Measurements from ENCODE around the gene GDF7.

GDF7 gene

DNA sequence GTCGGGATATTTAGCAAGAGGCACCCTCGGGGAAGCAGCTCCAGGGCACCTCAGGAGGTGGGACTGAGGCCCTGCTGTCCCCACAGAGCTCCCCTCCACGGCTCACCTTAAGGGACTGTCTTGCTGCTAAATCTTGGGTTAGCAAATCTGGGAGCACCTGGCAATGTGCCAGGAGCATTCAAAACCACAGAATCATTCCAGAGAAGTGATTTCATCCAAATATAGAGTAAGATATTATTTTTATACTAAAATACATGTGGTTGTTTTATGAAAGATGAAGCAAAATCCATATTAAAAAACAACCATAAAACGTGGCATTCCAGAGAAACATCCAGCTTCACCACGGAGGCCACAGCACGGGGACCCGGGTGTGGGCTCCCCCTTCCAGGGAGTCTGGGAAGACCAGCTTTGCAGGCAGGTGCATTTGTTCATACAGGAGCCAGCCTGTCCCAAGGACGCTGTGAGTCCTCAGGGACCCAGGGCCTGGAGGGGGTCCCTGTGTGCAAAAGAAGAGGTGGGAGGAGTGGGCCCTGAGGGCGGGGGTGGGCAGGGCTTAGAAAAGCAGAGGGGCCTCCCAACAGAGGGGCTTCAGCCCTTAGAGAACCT lies 32.3 kb upstream of the GDF7 start:
- peak; percentile 40 for ATAC-seq (ENCODE audit: low read depth)
- peaks cover 25% of the 10 kb centered on the region for H3K4me1 ChIP-seq (ENCODE audit: insufficient read depth, poor library complexity, severe bottlenecking)
- no peak for DNase-seq (ENCODE audit: low spot score)
- H3K4me3 ChIP-seq (ENCODE audit: severe bottlenecking): no peak overlapping the region
- no peaks in the 10 kb centered on the region for H3K36me3 ChIP-seq (ENCODE audit: low read depth)
- peak overlapping the region; percentile 38 for H3K27ac ChIP-seq (ENCODE audit: poor library complexity, severe bottlenecking)
- no peaks in the 10 kb centered on the region for H3K27me3 ChIP-seq (ENCODE audit: insufficient read depth, poor library complexity, severe bottlenecking)
- H3K9me3 ChIP-seq (ENCODE audit: severe bottlenecking): no peaks in the 10 kb centered on the region
- TF ChIP-seq CTCF (IDR thresholded peaks at IDR 0.05; ENCODE audit: poor library complexity, severe bottlenecking): no peak

DNA sequence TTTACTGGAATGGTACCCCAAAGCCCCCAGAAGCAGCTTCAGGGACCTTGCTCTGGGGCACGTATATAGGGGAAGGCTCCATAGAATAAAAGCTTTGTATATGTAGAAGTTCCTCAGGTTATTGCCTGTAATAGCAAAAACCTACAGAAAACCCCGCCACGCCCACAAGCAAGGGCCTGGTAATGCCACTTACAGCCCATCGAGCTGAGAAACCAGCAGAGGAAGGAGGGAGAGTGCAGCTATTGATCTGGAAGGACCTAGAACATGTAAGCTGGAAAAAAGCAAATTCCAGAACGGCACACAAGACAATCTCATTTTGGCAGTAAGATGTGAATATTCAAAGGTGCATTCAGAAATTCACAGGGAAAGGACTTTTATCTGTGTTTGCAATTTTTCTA lies 31.8 kb upstream of the GDF7 start:
- H3K9me3 ChIP-seq (ENCODE audit: severe bottlenecking): no peaks in the 10 kb centered on the region
- DNase-seq (ENCODE audit: low spot score) (no peak), ATAC-seq (ENCODE audit: low read depth) (no peak)
- no peak for TF ChIP-seq CTCF (IDR thresholded peaks at IDR 0.05; ENCODE audit: poor library complexity, severe bottlenecking)
- no peak overlapping the region for H3K4me3 ChIP-seq (ENCODE audit: severe bottlenecking)
- H3K27me3 ChIP-seq (ENCODE audit: insufficient read depth, poor library complexity, severe bottlenecking): no peaks in the 10 kb centered on the region
- peaks cover 25% of the 10 kb centered on the region for H3K4me1 ChIP-seq (ENCODE audit: insufficient read depth, poor library complexity, severe bottlenecking)
- peak overlapping the region; percentile 38 for H3K27ac ChIP-seq (ENCODE audit: poor library complexity, severe bottlenecking)
- H3K36me3 ChIP-seq (ENCODE audit: low read depth): no peaks in the 10 kb centered on the region

DNA sequence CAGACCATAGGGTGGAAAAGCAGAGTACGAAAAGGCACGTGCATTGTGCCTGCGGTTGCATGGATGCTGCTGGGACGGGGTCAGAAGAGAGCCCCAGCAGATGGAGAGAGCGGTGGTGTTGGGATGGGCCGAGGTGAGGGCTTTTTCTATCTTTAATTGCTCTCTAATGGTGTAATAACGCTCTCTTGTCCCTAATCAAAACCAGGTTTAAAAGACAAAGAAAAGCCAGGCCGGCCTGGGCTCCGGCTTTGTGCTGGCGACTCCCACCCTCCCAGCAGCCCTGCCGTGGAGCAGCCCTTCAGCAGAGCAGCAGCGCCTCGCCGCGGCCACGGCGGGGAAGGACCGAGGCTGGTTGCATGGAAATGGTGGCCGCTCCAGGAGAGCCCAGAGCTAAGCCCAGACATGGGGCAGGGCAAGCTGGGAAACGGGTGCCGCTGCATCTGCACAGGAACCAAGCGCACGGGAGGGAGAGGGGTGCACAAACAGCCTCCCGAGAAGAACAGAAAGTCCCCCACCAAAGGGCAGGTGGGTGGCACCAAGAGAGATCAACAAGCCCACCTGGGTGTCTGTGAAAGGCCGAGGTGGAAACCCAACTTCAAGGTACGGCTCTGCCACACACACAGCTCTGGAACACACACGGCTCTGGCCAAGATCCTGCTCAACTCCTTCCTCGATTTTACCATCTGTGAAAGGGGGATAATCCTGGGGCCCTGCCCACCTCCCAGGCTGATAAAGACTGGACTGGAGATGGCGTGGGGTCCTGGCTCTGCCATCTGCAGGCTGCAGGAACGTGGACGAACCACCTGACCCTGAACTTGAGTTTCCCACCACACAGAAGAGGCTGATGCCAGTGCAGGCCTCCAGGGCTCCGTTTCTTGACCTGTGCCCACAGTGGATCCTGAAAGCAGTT lies 31.0 kb upstream of the GDF7 start:
- peak; percentile 74 for ATAC-seq (ENCODE audit: low read depth)
- H3K4me3 ChIP-seq (ENCODE audit: severe bottlenecking): no peak overlapping the region
- no peak for DNase-seq (ENCODE audit: low spot score)
- no peaks in the 10 kb centered on the region for H3K27me3 ChIP-seq (ENCODE audit: insufficient read depth, poor library complexity, severe bottlenecking)
- H3K9me3 ChIP-seq (ENCODE audit: severe bottlenecking): no peaks in the 10 kb centered on the region
- H3K36me3 ChIP-seq (ENCODE audit: low read depth): no peaks in the 10 kb centered on the region
- H3K4me1 ChIP-seq (ENCODE audit: insufficient read depth, poor library complexity, severe bottlenecking): peaks cover 25% of the 10 kb centered on the region
- peak; percentile 90 for TF ChIP-seq CTCF (IDR thresholded peaks at IDR 0.05; ENCODE audit: poor library complexity, severe bottlenecking)
- no peak overlapping the region for H3K27ac ChIP-seq (ENCODE audit: poor library complexity, severe bottlenecking)

DNA sequence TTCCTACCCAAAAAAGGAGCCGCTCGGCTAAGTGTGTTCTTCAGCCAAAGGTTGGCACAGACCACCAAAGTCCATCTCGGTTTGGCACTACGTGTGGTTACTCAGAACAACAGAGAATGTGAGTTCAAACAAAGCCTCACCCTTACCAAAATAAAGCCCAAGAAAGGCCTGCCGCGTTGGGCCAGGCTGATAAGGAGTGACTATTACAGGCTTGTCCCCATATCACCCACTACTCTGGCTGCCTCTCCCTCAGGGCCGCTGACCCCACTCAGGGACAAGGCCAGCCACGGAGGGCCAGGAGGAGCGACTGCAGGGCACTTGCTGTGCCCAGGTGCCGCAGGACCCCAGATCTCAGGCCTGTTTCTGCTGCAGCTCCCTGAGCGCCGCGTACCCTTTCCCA lies 29.8 kb upstream of the GDF7 start:
- DNase-seq (ENCODE audit: low spot score) (no peak), ATAC-seq (ENCODE audit: low read depth) (no peak)
- no peak overlapping the region for H3K27ac ChIP-seq (ENCODE audit: poor library complexity, severe bottlenecking)
- H3K36me3 ChIP-seq (ENCODE audit: low read depth): no peaks in the 10 kb centered on the region
- TF ChIP-seq CTCF (IDR thresholded peaks at IDR 0.05; ENCODE audit: poor library complexity, severe bottlenecking): no peak
- H3K27me3 ChIP-seq (ENCODE audit: insufficient read depth, poor library complexity, severe bottlenecking): no peaks in the 10 kb centered on the region
- H3K4me1 ChIP-seq (ENCODE audit: insufficient read depth, poor library complexity, severe bottlenecking): peaks cover 31% of the 10 kb centered on the region
- no peak overlapping the region for H3K4me3 ChIP-seq (ENCODE audit: severe bottlenecking)
- no peaks in the 10 kb centered on the region for H3K9me3 ChIP-seq (ENCODE audit: severe bottlenecking)

DNA sequence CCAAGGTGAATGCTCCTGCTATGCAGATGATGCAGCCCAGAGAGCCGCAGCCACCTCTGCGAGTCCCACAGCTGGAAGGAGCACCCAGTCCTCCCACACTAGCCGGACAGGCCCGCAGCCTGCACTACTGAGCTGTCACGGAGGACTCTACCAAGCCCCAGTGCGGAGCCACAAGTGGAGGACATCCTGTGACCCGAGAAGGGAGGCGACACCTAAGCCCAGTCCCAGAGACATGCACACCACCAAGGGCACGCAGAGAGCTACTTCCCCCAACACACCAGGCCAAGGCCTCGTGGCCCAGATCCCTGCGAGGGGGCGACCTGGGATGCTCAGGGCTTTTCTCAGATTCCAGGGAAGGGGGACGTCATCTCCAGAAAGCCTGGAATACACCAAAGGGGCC lies 28.9 kb upstream of the GDF7 start:
- H3K4me1 ChIP-seq (ENCODE audit: insufficient read depth, poor library complexity, severe bottlenecking): peaks cover 29% of the 10 kb centered on the region
- TF ChIP-seq CTCF (IDR thresholded peaks at IDR 0.05; ENCODE audit: poor library complexity, severe bottlenecking): no peak
- no peaks in the 10 kb centered on the region for H3K27me3 ChIP-seq (ENCODE audit: insufficient read depth, poor library complexity, severe bottlenecking)
- ATAC-seq (ENCODE audit: low read depth) (no peak), DNase-seq (ENCODE audit: low spot score) (no peak)
- no peaks in the 10 kb centered on the region for H3K36me3 ChIP-seq (ENCODE audit: low read depth)
- no peak overlapping the region for H3K4me3 ChIP-seq (ENCODE audit: severe bottlenecking)
- no peaks in the 10 kb centered on the region for H3K9me3 ChIP-seq (ENCODE audit: severe bottlenecking)
- no peak overlapping the region for H3K27ac ChIP-seq (ENCODE audit: poor library complexity, severe bottlenecking)

Data from RWPE2 (cell line).